Fibroblast of lung (primary cell): Measurements from ENCODE around the gene ARX.

ENCODE experiments used
- CTCF ChIP-seq, 2 donors: IDR thresholded peaks in 1 of 2; conservative IDR thresholded peaks in 1 of 2; 1 replicate in 1 of 2; 2 replicates in 1 of 2; pipeline ENCODE4 v1.5.1; 2011 to 2012; ENCODE audit warnings: low read length in 2 of 2, control low read depth in 1 of 2, inconsistent platforms in 1 of 2, low read depth in 1 of 2, mild to moderate bottlenecking in 1 of 2
- EZH2 ChIP-seq: IDR thresholded peaks from 2 replicates; pipeline ENCODE4 v1.5.1; 2012; ENCODE audit warnings: low read length, control low read depth, mild to moderate bottlenecking; ENCODE audit errors: missing control alignments

- no peak for TF ChIP-seq CTCF (conservative IDR thresholded peaks at IDR 0.05 in 1 of 2, IDR thresholded peaks at IDR 0.05 in 1 of 2; ENCODE audit: low read depth in 1 of 2, low read length in 2 of 2)
- TF ChIP-seq EZH2, result no peak
These were observed 34.7 kb downstream of the ARX start for GRCh38 chrX:24981030-24981429.
